ENCODE data around the gene KIAA1191.

DNA sequence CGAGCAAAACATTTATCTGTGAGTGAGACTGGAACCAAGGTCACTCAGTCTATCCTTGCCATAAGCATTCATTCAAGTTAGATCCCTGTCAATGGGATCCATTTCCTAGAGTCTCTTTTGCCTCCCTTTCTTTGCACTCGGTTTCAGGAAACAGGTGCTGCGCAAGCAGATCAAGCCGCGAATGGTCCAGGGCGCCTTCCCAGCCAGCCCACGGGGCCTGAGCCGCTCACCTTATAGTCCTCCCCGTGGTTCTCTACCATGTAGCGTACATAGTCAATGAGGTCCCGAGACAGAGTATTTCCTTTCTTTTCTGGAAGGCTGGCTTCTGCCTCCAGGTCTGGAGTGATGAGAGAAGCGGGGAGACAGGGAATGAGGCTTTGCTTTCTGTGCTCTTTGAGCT is 23.4 kb upstream of the KIAA1191 start:
- TF ChIP-seq, protein P1, sequence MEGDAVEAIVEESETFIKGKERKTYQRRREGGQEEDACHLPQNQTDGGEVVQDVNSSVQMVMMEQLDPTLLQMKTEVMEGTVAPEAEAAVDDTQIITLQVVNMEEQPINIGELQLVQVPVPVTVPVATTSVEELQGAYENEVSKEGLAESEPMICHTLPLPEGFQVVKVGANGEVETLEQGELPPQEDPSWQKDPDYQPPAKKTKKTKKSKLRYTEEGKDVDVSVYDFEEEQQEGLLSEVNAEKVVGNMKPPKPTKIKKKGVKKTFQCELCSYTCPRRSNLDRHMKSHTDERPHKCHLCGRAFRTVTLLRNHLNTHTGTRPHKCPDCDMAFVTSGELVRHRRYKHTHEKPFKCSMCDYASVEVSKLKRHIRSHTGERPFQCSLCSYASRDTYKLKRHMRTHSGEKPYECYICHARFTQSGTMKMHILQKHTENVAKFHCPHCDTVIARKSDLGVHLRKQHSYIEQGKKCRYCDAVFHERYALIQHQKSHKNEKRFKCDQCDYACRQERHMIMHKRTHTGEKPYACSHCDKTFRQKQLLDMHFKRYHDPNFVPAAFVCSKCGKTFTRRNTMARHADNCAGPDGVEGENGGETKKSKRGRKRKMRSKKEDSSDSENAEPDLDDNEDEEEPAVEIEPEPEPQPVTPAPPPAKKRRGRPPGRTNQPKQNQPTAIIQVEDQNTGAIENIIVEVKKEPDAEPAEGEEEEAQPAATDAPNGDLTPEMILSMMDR (IDR thresholded peaks at IDR 0.05): no peak
- TF ChIP-seq POLR2A (IDR thresholded peaks at IDR 0.05): no peak

Measured in lower leg skin (tissue), 3 donors.